K562 (cell line): Measurements from ENCODE around the gene PYGO2. TPM values are rescaled to one million over a fixed set of nuclear protein-coding genes. Genes with fewer than 3 reads are reported as not detected.
A peak's percentile ranks its signal among the peaks of the same experiment; 100 is the strongest.

ENCODE experiments used
- CLOCK ChIP-seq: fragments of 250-450 bp; sonication (Bioruptor Pico); IDR thresholded peaks from 2 replicates; pipeline ENCODE4 v1.4.0; 2020; ENCODE audit warnings: mild to moderate bottlenecking, moderate library complexity, borderline replicate concordance
- EHMT2 ChIP-seq: fragments of 450-650 bp; IDR thresholded peaks from 2 replicates; pipeline ENCODE4 v1.6.1; 2018; ENCODE audit warnings: antibody characterized with exemption
- FOSL1 ChIP-seq: fragments of 200-800 bp; sonication (Bioruptor generic); conservative IDR thresholded peaks from 2 replicates; pipeline ENCODE4 v1.6.1; 2016; ENCODE audit warnings: missing genetic modification characterization, missing compliant biosample characterization
- GABPB2 ChIP-seq: fragments of 250-450 bp; sonication (Bioruptor Pico); conservative IDR thresholded peaks from 2 replicates; pipeline ENCODE4 v1.5.1; 2021; ENCODE audit warnings: mild to moderate bottlenecking
- HNRNPLL ChIP-seq: fragments of 200-400 bp; formaldehyde crosslinking; IDR thresholded peaks from 2 replicates; pipeline ENCODE4 v1.6.1; 2017; ENCODE audit warnings: low read length, low read depth, mild to moderate bottlenecking; ENCODE audit not compliant: poor library complexity, severe bottlenecking
- IRF1 ChIP-seq: sonication (generic); formaldehyde crosslinking; IDR thresholded peaks from 2 replicates; pipeline ENCODE4 v1.8.0; 2022; ENCODE audit warnings: missing genetic modification reagents, mild to moderate bottlenecking, borderline replicate concordance
- KLF10 ChIP-seq: fragments of 250-450 bp; sonication (Bioruptor Pico); IDR thresholded peaks from 2 replicates; pipeline ENCODE4 v1.6.1; 2021; ENCODE audit warnings: matching md5 sums
- NBN ChIP-seq: fragments of 450-650 bp; IDR thresholded peaks from 2 replicates; pipeline ENCODE4 v1.6.1; 2016; ENCODE audit warnings: low read depth, mild to moderate bottlenecking
- NCOR1 ChIP-seq: fragments of 450-650 bp; IDR thresholded peaks from 2 replicates; pipeline ENCODE4 v1.6.1; 2016; ENCODE audit warnings: mild to moderate bottlenecking, moderate library complexity
- NFE2L1 ChIP-seq: fragments of 450-650 bp; IDR thresholded peaks from 2 replicates; pipeline ENCODE4 v1.6.1; 2016; ENCODE audit warnings: missing genetic modification characterization, low read depth, mild to moderate bottlenecking, missing compliant biosample characterization, moderate library complexity, borderline replicate concordance
- PHB2 ChIP-seq: fragments of 450-650 bp; IDR thresholded peaks from 2 replicates; pipeline ENCODE4 v1.6.1; 2017; ENCODE audit warnings: low read depth
- SP1 ChIP-seq: sonication (generic); formaldehyde crosslinking; IDR thresholded peaks from 2 replicates; pipeline ENCODE4 v1.8.1; 2022; ENCODE audit warnings: mild to moderate bottlenecking, missing genetic modification reagents
- STAT6 ChIP-seq: sonication (generic); formaldehyde crosslinking; IDR thresholded peaks from 2 replicates; pipeline ENCODE4 v1.8.1; 2023; ENCODE audit warnings: mild to moderate bottlenecking, missing genetic modification reagents
- ZFX ChIP-seq: sonication (generic); formaldehyde crosslinking; IDR thresholded peaks from 2 replicates; pipeline ENCODE4 v1.8.0; 2022; ENCODE audit warnings: mild to moderate bottlenecking, missing genetic modification reagents, moderate library complexity
- ZNF165 ChIP-seq: fragments of 250-450 bp; sonication (Bioruptor Pico); IDR thresholded peaks from 2 replicates; pipeline ENCODE4 v1.4.0; 2020; ENCODE audit warnings: borderline replicate concordance
- ZNF551 ChIP-seq: fragments of 250-450 bp; sonication (Bioruptor Pico); IDR thresholded peaks from 2 replicates; pipeline ENCODE4 v1.5.0; 2021; ENCODE audit warnings: mild to moderate bottlenecking, moderate library complexity
- ZNF589 ChIP-seq: fragments of 200-800 bp; sonication (Bioruptor generic); IDR thresholded peaks from 2 replicates; pipeline ENCODE4 v1.6.1; 2016; ENCODE audit warnings: low read depth, missing genetic modification characterization, missing compliant biosample characterization
- polyA plus RNA-seq, 8 experiments: library from polyadenylated mRNA; depleted of rRNA in 4 of 8; stranded (reverse) in 5 of 8; unstranded in 3 of 8; fragments of >200 nt; fragmentation: Nextera tagmentation in 2 of 8; fragmentation: Illumina TruSeq in 1 of 8; extraction: Ambion mirVana in 2 of 8; extraction: Trizol in 1 of 8; gene quantifications; 2 replicates each; pipeline versions ENCODE4 v1.2.1 to v1.2.3, GENCODE V29; 2011 to 2014; ENCODE audit warnings: inconsistent platforms in 1 of 8, missing spikeins in 1 of 8
- total RNA-seq, 7 experiments: library from RNA; depleted of rRNA in 6 of 7; stranded (reverse); fragments of >200 nt in 6 of 7; fragmentation: Illumina TruSeq in 2 of 7; extraction: Trizol in 2 of 7; gene quantifications; 2 replicates each; pipeline versions ENCODE4 v1.2.1 to v1.2.3, GENCODE V29; 2011 to 2021; ENCODE audit warnings: low replicate concordance in 1 of 7
- TF ChIP-seq, protein P1 (sequence below): sonication (generic); formaldehyde crosslinking; IDR thresholded peaks from 2 replicates; pipeline ENCODE4 v1.8.0; 2022; ENCODE audit warnings: mild to moderate bottlenecking, missing genetic modification reagents
- TF ChIP-seq, protein P2 (sequence below): fragments of 200-800 bp; sonication (Bioruptor generic); IDR thresholded peaks from 2 replicates; pipeline ENCODE4 v1.6.1; 2017; ENCODE audit warnings: missing genetic modification characterization, missing compliant biosample characterization

PYGO2 gene
- total and polyA plus RNA-seq, 9 of the 15 experiments (the other 6 are each of a cell fraction or from before 2014, with no cell fraction given), result 8.3 to 36.2 (median 18.2) TPM

- TF ChIP-seq STAT6, result no peak
- TF ChIP-seq FOSL1 (tag), result no peak; the same call in 1 of the 2 replicates
- TF ChIP-seq, protein P1, sequence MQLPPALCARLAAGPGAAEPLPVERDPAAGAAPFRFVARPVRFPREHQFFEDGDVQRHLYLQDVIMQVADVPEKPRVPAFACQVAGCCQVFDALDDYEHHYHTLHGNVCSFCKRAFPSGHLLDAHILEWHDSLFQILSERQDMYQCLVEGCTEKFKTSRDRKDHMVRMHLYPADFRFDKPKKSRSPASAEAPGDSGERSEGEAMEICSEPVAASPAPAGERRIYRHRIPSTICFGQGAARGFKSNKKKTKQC (CRISPR knock-in tag), result no peak
- TF ChIP-seq IRF1, result no peak
- TF ChIP-seq, protein P2, sequence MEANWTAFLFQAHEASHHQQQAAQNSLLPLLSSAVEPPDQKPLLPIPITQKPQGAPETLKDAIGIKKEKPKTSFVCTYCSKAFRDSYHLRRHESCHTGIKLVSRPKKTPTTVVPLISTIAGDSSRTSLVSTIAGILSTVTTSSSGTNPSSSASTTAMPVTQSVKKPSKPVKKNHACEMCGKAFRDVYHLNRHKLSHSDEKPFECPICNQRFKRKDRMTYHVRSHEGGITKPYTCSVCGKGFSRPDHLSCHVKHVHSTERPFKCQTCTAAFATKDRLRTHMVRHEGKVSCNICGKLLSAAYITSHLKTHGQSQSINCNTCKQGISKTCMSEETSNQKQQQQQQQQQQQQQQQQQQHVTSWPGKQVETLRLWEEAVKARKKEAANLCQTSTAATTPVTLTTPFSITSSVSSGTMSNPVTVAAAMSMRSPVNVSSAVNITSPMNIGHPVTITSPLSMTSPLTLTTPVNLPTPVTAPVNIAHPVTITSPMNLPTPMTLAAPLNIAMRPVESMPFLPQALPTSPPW (CRISPR knock-in tag), result peak; percentile 29; the same call in 1 of the 2 replicates
- peak; percentile 43 for TF ChIP-seq NCOR1
- TF ChIP-seq HNRNPLL, result no peak
- TF ChIP-seq ZFX (CRISPR knock-in tag), result peak; percentile 81
- no peak for TF ChIP-seq GABPB2 (CRISPR knock-in tag)
- no peak for TF ChIP-seq EHMT2
- TF ChIP-seq KLF10, result no peak
- TF ChIP-seq PHB2, result no peak
- TF ChIP-seq ZNF551 (CRISPR knock-in tag), result no peak
- no peak for TF ChIP-seq SP1 (CRISPR knock-in tag)
- no peak; the same call in 1 of the 2 replicates for TF ChIP-seq ZNF589 (CRISPR knock-in tag)
- TF ChIP-seq ZNF165, result no peak
- TF ChIP-seq CLOCK, result no peak
- no peak for TF ChIP-seq NFE2L1 (tag)
- TF ChIP-seq NBN, result peak; percentile 57; the same call in 1 of the 2 replicates
These were observed 38.2 kb upstream of the PYGO2 start (continued) for GRCh38 chr1:154999571-155000410.
